ENCODE data around the gene MAPKAPK3. TPM values are rescaled to one million over a fixed set of nuclear protein-coding genes. Genes with fewer than 3 reads are reported as not detected.
"Not testable (repeated sequence)": the region's sequence is repeated elsewhere in the genome, so short reads cannot be mapped to it uniquely, and the experiment has no call there.

Gene MAPKAPK3
- total and polyA plus RNA-seq, 9 donors, result 15.8 to 44.7 (median 29.3) TPM

GRCh38 chr3:50662408-50662807, 45.5 kb downstream of the MAPKAPK3 start:
- WGBS, 3 donors, result 27 to 34% (median 31%) methylated on average over 2 of the region's 2 CpGs
- TF ChIP-seq EP300 (IDR thresholded peaks at IDR 0.05), result no peak
- TF ChIP-seq POLR2A (IDR thresholded peaks at IDR 0.05), result no peak
- TF ChIP-seq CTCF (IDR thresholded peaks at IDR 0.05), result no peak
- Histone ChIP-seq H3K4me1 (ENCODE audit: insufficient read depth) (no peaks in the 10 kb centered on the region), H3K4me3 (no peak overlapping the region), H3K27me3 (no peaks in the 10 kb centered on the region), H3K9me3 (no peaks in the 10 kb centered on the region), H3K27ac (no peak overlapping the region), H3K36me3 (no peaks in the 10 kb centered on the region)
- no peak for DNase-seq
- intact Hi-C loops (cut with DNase I), result no loop called here

- intact Hi-C loops (cut with DNase I), result no loop called here
- H3K27me3 ChIP-seq, result no peaks in the 10 kb centered on the region
- H3K36me3 ChIP-seq, result no peaks in the 10 kb centered on the region
- H3K9me3 ChIP-seq, result no peaks in the 10 kb centered on the region
- no peaks in the 10 kb centered on the region for H3K4me1 ChIP-seq (ENCODE audit: insufficient read depth)
- no peak overlapping the region for H3K27ac ChIP-seq
- TF ChIP-seq POLR2A (IDR thresholded peaks at IDR 0.05) (no peak), CTCF (IDR thresholded peaks at IDR 0.05) (no peak), EP300 (IDR thresholded peaks at IDR 0.05) (no peak)
- no peak overlapping the region for H3K4me3 ChIP-seq
- DNase-seq, result no peak
- WGBS, 3 donors, result 67 to 80% (median 72%) methylated on average over 5 of the region's 5 CpGs
Observed at GRCh38 chr3:50665081-50665840, 48.3 kb downstream of the MAPKAPK3 start.

- H3K4me3 ChIP-seq; H3K27ac ChIP-seq; H3K9me3 ChIP-seq; H3K4me1 ChIP-seq (ENCODE audit: insufficient read depth); intact Hi-C loops (cut with DNase I); DNase-seq; H3K36me3 ChIP-seq; H3K27me3 ChIP-seq: not testable (repeated sequence)
- WGBS, 3 donors, result 78 to 87% (median 82%) methylated on average over 9 of the region's 9 CpGs
Observed at GRCh38 chr3:50665841-50666115, 48.8 kb downstream of the MAPKAPK3 start.

GRCh38 chr3:50666837-50667236, 49.9 kb downstream of the MAPKAPK3 start:
- H3K4me1 ChIP-seq (ENCODE audit: insufficient read depth), result no peaks in the 10 kb centered on the region
- H3K27ac ChIP-seq, result no peak overlapping the region
- H3K9me3 ChIP-seq, result no peaks in the 10 kb centered on the region
- H3K27me3 ChIP-seq, result no peaks in the 10 kb centered on the region
- DNase-seq, result no peak
- H3K4me3 ChIP-seq, result no peak overlapping the region
- TF ChIP-seq CTCF (IDR thresholded peaks at IDR 0.05), result no peak
- no peak for TF ChIP-seq POLR2A (IDR thresholded peaks at IDR 0.05)
- no peak for TF ChIP-seq EP300 (IDR thresholded peaks at IDR 0.05)
- no peaks in the 10 kb centered on the region for H3K36me3 ChIP-seq
- intact Hi-C loops (cut with DNase I), result no loop called here
- 15 to 21% (median 16%) methylated on average over 1 of the region's 1 CpG for WGBS, 3 donors

- Histone ChIP-seq H3K4me3 (no peak overlapping the region), H3K9me3 (no peaks in the 10 kb centered on the region), H3K4me1 (ENCODE audit: insufficient read depth) (peaks cover 4% of the 10 kb centered on the region), H3K27ac (no peak overlapping the region), H3K36me3 (no peaks in the 10 kb centered on the region), H3K27me3 (no peaks in the 10 kb centered on the region)
- 53 to 69% (median 60%) methylated on average over 4 of the region's 4 CpGs for WGBS, 3 donors
- intact Hi-C loops (cut with DNase I), result no loop called here
- DNase-seq, result no peak
- TF ChIP-seq CTCF (IDR thresholded peaks at IDR 0.05), result no peak
- TF ChIP-seq EP300 (IDR thresholded peaks at IDR 0.05), result no peak
- TF ChIP-seq POLR2A (IDR thresholded peaks at IDR 0.05), result no peak
Observed at GRCh38 chr3:50671331-50671730, 54.4 kb downstream of the MAPKAPK3 start.

Measured in ovary (tissue), 9 donors.